AG09309 (cell line): ENCODE results near the gene ST7.
A peak's percentile ranks its signal among the peaks of the same experiment; 100 is the strongest.

ENCODE experiments used
- DNase-seq: peaks from one replicate; pipeline ENCODE4 v3.0.0-alpha.2; 2010; ENCODE audit warnings: low read depth
- H3K4me3 ChIP-seq: 2 replicates; pipeline ENCODE4 v1.5.1; 2011; ENCODE audit warnings: mild to moderate bottlenecking, low read depth, low read length, moderate library complexity; ENCODE audit not compliant: control insufficient read depth
- TF ChIP-seq, protein P1 (sequence below): IDR thresholded peaks from 2 replicates; pipeline ENCODE4 v1.5.1; 2011; ENCODE audit warnings: mild to moderate bottlenecking, low read depth, low read length, inconsistent platforms; ENCODE audit not compliant: insufficient read depth, control insufficient read depth; ENCODE audit errors: missing control alignments

ST7 gene

DNA sequence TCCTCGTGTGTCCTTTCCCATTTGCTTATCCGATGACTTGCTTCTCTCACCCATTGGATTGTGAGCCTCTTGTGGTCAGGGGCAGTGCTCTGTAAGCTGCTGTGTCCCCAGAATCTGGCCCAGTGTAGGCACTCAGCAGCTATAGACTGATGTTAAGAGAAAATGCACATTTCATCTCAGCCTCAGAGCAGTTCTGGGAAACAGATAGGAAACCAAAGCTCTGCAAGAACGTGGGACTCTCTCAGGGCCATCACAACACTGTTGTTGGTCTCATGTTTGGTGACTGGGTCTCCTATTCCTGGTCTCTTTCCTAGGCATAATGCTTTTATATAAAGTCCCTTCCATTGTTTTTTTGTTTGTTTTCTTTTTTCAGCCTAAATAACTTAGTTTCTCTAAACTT is 141.2 kb downstream of the ST7 start:
- no peak for DNase-seq
- no peak overlapping the region for H3K4me3 ChIP-seq
- TF ChIP-seq, protein P1, sequence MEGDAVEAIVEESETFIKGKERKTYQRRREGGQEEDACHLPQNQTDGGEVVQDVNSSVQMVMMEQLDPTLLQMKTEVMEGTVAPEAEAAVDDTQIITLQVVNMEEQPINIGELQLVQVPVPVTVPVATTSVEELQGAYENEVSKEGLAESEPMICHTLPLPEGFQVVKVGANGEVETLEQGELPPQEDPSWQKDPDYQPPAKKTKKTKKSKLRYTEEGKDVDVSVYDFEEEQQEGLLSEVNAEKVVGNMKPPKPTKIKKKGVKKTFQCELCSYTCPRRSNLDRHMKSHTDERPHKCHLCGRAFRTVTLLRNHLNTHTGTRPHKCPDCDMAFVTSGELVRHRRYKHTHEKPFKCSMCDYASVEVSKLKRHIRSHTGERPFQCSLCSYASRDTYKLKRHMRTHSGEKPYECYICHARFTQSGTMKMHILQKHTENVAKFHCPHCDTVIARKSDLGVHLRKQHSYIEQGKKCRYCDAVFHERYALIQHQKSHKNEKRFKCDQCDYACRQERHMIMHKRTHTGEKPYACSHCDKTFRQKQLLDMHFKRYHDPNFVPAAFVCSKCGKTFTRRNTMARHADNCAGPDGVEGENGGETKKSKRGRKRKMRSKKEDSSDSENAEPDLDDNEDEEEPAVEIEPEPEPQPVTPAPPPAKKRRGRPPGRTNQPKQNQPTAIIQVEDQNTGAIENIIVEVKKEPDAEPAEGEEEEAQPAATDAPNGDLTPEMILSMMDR, result no peak

DNA sequence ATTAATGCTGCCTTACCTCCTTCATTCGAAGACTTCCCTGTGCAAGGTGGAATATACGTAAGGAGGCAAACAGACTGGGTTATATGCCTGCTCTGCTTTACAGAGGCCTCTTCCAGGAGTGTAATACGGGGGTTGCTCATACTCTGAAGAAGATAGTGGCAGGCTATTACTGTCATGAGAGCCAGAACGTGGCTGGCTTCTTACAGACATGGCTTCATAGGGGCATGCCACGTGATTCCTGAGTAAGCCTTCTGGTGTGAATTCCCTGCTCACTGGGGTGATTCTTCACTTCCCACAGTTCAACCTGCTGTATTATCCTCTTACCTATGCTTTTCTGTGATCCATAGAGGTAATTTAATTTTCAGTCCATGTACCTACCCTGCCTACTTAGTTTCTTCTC is 141.8 kb downstream of the ST7 start:
- TF ChIP-seq, protein P1, result no peak
- DNase-seq, result no peak
- H3K4me3 ChIP-seq, result no peak overlapping the region

DNA sequence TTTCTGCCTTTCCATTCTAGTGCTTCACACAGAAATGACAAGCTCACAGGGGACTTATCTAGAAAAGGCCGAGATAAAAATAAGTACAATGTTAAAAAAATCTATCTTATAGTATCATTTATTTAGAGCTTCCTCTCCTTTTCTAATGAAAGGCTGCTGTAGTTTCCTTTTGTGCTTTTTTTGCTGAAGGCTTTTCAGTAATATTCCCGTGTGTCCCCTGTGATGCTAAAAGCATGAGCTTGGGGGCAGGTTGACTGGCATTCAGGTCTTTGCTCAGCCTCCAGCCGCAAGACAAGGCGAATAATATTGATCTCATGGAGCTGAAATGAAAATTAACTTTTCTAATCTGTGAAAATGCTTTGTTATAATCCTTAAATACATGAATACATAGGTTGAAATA is 143.0 kb downstream of the ST7 start:
- TF ChIP-seq, protein P1, result no peak
- no peak overlapping the region for H3K4me3 ChIP-seq
- DNase-seq, result no peak

DNA sequence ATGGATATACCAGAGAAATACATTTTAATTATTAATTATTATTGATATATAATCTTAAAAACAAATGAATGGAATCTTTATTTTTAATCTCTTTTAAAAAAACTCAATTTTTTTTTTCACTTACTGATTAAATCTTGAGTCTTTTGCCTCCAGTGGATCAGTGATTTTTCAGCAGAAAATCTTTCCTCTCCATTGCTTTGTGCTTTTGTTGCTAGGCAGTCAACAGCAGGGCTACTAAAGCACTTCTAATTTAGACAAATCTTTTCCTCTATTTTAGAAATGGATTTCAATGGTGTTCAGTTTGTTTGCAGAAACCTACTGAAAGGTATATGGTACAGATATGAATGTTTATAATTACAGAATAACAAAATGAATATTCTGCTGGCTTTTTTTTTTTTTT is 143.6 kb downstream of the ST7 start:
- TF ChIP-seq, protein P1, result no peak

DNA sequence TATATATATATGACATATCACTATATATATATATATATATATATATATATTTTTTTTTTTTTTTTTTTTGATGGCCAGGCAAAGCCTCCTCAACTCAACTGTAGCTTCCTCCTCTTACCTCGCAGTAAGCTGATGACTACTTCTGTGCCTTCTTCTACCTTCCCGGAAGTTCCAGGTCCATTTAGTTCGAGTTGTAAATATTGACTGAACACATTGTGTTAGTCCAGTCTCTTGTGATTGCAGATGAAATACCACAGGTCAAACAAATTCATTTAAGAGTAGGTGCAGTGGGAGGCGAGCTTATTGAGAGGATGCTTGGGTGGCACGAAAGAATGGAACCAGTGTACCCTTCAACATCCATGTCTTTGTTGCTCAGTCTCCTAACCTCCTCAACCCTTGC is 144.6 kb downstream of the ST7 start:
- DNase-seq, result no peak
- H3K4me3 ChIP-seq, result no peak overlapping the region
- TF ChIP-seq, protein P1, result no peak

More for the DNA sequence above, 143.6 kb downstream of the ST7 start:
- DNase-seq, result no peak
- no peak overlapping the region for H3K4me3 ChIP-seq

DNA sequence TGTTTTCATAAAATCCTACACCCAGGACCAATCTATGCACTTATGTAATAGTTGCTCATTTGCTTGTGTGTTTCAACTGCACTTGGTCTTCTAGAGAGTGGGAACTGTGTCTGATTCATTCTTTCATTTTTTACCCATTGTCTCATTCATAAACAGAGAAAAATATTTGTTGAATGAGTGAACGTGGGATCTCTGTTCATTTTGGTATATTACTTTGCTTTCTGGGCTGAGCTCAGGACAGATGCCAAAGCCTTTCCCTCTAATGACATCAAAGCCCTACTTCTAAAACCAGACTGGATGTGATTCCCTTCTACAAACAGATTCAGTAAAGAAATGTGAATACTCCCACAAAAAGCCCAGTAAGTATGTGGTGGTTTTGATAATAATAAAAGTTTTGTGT is 145.2 kb downstream of the ST7 start:
- peak; percentile 93 for DNase-seq
- no peak overlapping the region for H3K4me3 ChIP-seq
- TF ChIP-seq, protein P1, result no peak

DNA sequence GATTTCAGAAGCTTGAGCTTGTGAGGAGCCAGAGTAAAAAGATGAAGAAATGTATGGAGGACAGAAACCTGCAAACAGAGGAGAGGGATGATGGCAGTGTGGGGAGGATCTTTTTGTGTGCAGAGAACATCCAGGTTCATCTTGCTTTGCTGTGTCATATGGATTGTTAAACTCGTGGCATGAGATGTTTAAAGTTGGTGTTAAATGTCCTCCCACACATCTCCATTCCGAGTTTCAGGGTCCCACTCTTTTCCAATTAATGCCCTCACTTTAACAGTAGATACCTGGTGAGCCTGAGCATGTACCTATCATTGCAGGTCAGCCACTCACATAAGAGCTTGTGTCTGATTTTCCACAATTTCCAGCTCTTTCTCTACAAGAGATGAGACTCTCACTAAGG is 147.7 kb downstream of the ST7 start:
- no peak for DNase-seq
- TF ChIP-seq, protein P1, result no peak
- no peak overlapping the region for H3K4me3 ChIP-seq
